Psoas muscle (tissue), 8 donors: ENCODE measurements around the gene CLSTN2. TPM values are rescaled to one million over a fixed set of nuclear protein-coding genes. Genes with fewer than 3 reads are reported as not detected.

ENCODE experiments used
- ATAC-seq, 4 donors: fragments of 200-7000 bp; cut with Tn5 transposase; one replicate each; pipeline ENCODE4 v1.9.1; 2020; ENCODE audit warnings: moderate library complexity in 3 of 4, mild to moderate bottlenecking in 2 of 4
- DNase-seq, 2 donors: peaks; one replicate each; pipeline ENCODE4 v3.0.0-alpha.2; 2020
- H3K27ac ChIP-seq: fragments of 200-600 bp; one replicate; pipeline ENCODE4 v1.8.0; 2022
- H3K27me3 ChIP-seq, 3 donors: fragments of 200-600 bp in 1 of 3; one replicate each; pipeline versions ENCODE4 v1.6.1 to v1.8.0; 2013 to 2022; ENCODE audit warnings: low read length in 2 of 3, mild to moderate bottlenecking in 2 of 3, moderate library complexity in 1 of 3; ENCODE audit not compliant: insufficient read depth in 3 of 3
- H3K36me3 ChIP-seq, 2 donors: fragments of 200-600 bp in 1 of 2; one replicate each; pipeline versions ENCODE4 v1.6.1 to v1.8.0; 2013 to 2022; ENCODE audit warnings: low read depth in 1 of 2, mild to moderate bottlenecking in 1 of 2, moderate library complexity in 1 of 2; ENCODE audit not compliant: insufficient read depth in 1 of 2
- H3K4me1 ChIP-seq: fragments of 200-600 bp; one replicate; pipeline ENCODE4 v1.8.0; 2022
- H3K4me3 ChIP-seq: fragments of 200-600 bp; one replicate; pipeline ENCODE4 v1.8.0; 2022; ENCODE audit warnings: mild to moderate bottlenecking
- H3K9me3 ChIP-seq: fragments of 200-600 bp; one replicate; pipeline ENCODE4 v1.8.0; 2022
- WGBS, 3 donors: extraction: QIAGEN DNeasy Blood & Tissue Kit; methylation state at CpG; one replicate each; pipeline versions ENCODE4 v1.1.6 to v1.1.7; 2013; 5-methylcytosine and 5-hydroxymethylcytosine counted together
- intact Hi-C, 2 donors: fragments of 100-400 bp; cut with DNase I; formaldehyde crosslinking; loops; one replicate each; pipeline versions ENCODE4 v1.11.0 to v1.14.2; 2022
- polyA plus RNA-seq, 3 donors: library from polyadenylated mRNA; stranded (reverse); fragments of 200-250 nt; gene quantifications; one replicate each; pipeline ENCODE4 v1.2.3, GENCODE V29; 2013
- total RNA-seq, 4 donors: library from RNA; stranded (reverse); fragmentation: NEBNext Ultra II Directional in 2 of 4; extraction: Animal tissue kit (Norgen Biotek cat#: 25700) in 2 of 4; gene quantifications; one replicate each; pipeline versions ENCODE4 v1.2.1 to v1.2.4, GENCODE V29; 2021 to 2023
- TF ChIP-seq, protein P1 (sequence below): fragments of 200-600 bp; IDR thresholded peaks from one replicate; pipeline ENCODE4 v1.8.0; 2022; ENCODE audit warnings: antibody characterized with exemption
- donor health status: healthy with polysubstance abuse.
- donor health status: DM: no; HTN: no; CAD: no; lungs with moderate emphysema.
- donor health status: Bipolar disorder and iron deficiency.
- donor health status: healthy.
- donor health status: DM: yes; HTN: yes; CAD: no.
- donor health status: DM: no; HTN: no; CAD: no.
- donor health status: DM: no; HTN: no; CAD: no.
- donor health status: DM: yes; HTN: yes; CAD: no.

CLSTN2 gene
- total and polyA plus RNA-seq, 7 donors = 0.24 to 5.0 (median 1.5) TPM

DNA sequence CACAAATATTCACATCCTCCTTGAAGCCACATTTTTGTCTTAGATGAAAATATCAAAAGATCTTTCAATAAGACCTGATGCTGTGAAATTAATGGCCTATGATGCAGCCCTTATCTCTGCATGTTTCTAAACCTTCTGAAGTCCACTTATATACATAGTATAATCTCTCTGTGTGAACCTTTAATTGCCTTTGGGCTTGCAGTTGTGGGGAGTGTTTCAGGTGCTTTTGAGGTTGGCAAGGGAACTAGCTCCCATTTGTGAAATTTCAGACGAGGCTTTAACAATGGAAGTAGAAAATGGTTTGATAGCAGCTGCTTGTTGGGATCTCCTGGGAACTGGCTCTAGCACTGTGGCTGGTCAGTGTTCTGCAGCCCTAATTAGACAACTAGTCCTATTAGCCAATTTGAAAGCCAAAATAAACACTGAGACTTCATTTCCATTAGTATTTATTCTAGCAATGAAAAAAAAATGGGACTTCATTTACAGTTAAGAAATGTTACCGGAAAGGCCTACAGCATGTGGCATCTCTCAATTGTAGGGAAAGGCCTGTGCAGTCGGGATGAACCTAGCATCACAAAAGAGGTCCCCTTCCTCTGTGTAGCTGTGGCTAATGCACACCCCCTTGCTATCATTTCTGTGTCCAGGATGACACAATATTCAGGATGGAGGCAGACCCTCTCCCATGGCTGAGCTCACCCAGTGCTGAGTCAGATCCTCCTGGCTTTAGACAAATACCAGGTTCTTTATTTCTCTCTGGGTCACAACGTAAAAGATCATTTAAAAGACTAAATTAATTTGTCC, 602.1 kb downstream of the CLSTN2 start:
- no peak for ATAC-seq
- intact Hi-C loops = no loop called here
- WGBS, 3 donors = 68 to 72% (median 69%) methylated on average over 4 of the region's 4 CpGs

DNA sequence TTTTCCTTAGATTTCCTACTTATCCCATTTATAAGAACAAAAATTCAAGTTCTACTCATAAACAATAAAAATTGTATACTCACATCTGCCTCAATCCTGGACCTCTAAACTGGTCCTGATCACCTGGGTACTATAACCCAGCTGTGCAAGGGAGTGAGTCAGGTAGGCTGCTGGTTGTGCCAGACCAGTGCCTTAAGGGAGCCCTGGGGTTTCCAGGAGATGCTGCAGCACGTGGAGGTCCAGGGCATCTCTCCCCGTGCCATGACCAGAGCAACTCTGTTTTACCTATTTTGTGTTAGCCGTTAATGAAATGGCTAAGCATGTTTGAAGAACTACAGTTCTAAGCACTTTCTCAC, 602.7 kb downstream of the CLSTN2 start:
- H3K4me1 ChIP-seq = no peaks in the 10 kb centered on the region
- no peak for ATAC-seq
- 92 to 93% (median 93%) methylated on average over 3 of the region's 3 CpGs for WGBS, 3 donors
- DNase-seq = no peak
- no peak overlapping the region for H3K27ac ChIP-seq
- no peak overlapping the region for H3K4me3 ChIP-seq
- TF ChIP-seq, protein P1, sequence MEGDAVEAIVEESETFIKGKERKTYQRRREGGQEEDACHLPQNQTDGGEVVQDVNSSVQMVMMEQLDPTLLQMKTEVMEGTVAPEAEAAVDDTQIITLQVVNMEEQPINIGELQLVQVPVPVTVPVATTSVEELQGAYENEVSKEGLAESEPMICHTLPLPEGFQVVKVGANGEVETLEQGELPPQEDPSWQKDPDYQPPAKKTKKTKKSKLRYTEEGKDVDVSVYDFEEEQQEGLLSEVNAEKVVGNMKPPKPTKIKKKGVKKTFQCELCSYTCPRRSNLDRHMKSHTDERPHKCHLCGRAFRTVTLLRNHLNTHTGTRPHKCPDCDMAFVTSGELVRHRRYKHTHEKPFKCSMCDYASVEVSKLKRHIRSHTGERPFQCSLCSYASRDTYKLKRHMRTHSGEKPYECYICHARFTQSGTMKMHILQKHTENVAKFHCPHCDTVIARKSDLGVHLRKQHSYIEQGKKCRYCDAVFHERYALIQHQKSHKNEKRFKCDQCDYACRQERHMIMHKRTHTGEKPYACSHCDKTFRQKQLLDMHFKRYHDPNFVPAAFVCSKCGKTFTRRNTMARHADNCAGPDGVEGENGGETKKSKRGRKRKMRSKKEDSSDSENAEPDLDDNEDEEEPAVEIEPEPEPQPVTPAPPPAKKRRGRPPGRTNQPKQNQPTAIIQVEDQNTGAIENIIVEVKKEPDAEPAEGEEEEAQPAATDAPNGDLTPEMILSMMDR = no peak
- intact Hi-C loops = no loop called here
- H3K27me3 ChIP-seq = no peaks in the 10 kb centered on the region
- no peaks in the 10 kb centered on the region for H3K9me3 ChIP-seq
- H3K36me3 ChIP-seq = no peaks in the 10 kb centered on the region

More for the DNA sequence above, 602.1 kb downstream of the CLSTN2 start:
- H3K27ac ChIP-seq = no peak overlapping the region
- no peaks in the 10 kb centered on the region for H3K27me3 ChIP-seq
- TF ChIP-seq, protein P1 = no peak
- no peaks in the 10 kb centered on the region for H3K4me1 ChIP-seq
- no peaks in the 10 kb centered on the region for H3K9me3 ChIP-seq
- DNase-seq = no peak
- no peak overlapping the region for H3K4me3 ChIP-seq
- H3K36me3 ChIP-seq = no peaks in the 10 kb centered on the region

DNA sequence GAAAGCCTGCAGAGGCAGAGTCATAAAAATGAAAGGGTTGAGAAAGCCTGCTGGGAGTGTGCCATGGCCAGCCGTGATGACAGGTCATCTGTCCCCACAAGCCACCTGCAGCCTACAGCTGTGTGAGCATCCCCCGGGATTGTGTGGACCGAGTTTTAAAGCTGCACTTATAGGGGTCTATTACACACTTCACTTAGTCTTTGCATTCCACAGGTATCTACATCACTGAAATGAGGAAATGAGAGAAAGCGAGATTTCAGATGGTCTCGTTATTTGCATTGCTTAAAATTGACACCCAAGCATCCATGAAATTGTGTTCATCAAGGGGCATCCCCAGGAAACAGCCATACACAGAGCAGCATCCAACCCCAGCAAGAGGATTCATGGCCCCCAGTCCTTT, 605.3 kb downstream of the CLSTN2 start:
- peak in 1 of 4 donors; percentile 76 for ATAC-seq
- TF ChIP-seq, protein P1 = no peak
- Histone ChIP-seq H3K9me3 (no peaks in the 10 kb centered on the region), H3K27me3 (no peaks in the 10 kb centered on the region), H3K4me3 (no peak overlapping the region), H3K4me1 (no peaks in the 10 kb centered on the region), H3K36me3 (no peaks in the 10 kb centered on the region), H3K27ac (no peak overlapping the region)
- intact Hi-C loops = no loop called here
- peak in 1 of 2 donors; percentile 65 for DNase-seq
- WGBS, 3 donors = 52 to 65% (median 56%) methylated on average over 5 of the region's 5 CpGs

DNA sequence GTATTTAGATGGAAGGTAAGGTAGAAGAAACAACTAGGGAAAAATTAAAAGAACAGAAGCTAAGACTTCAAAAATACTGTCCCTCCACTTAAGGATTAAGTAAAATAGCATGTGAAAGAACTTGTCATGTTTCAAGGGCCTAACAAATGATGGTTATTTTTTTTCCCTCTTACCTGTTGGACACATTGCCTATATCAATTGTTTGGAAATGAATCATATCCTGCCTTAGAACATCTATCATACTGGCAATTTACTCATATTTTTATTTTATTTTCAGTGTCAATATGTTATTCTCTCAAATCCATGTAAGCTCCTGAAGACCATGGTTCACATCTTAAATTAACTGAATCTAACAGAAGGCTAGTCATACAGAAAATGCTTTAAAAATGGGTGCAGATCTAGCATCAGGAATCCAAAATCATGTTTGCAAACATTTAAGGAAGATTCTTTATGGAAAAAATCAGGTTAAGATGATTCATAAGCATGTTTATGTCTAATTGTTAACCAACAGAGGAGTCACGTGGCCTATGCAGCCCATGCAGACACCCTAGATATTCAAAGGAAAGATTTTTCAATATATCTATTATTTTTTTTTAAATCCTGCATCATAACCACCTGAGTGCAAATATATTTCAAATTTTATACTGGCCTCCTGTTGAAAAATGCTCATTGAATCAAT, 607.1 kb downstream of the CLSTN2 start:
- Histone ChIP-seq H3K36me3 (no peaks in the 10 kb centered on the region), H3K4me1 (no peaks in the 10 kb centered on the region), H3K4me3 (no peak overlapping the region), H3K9me3 (no peaks in the 10 kb centered on the region), H3K27me3 (no peaks in the 10 kb centered on the region), H3K27ac (no peak overlapping the region)
- no peak for ATAC-seq
- intact Hi-C loops = no loop called here
- DNase-seq = no peak
- 95 to 98% (median 97%) methylated on average over 1 of the region's 1 CpG for WGBS, 3 donors
- TF ChIP-seq, protein P1 = no peak
